IMR-90 (cell line): ENCODE results near the gene TRA2A. TPM values are rescaled to one million over a fixed set of nuclear protein-coding genes. Genes with fewer than 3 reads are reported as not detected.

ENCODE experiments used
- ATAC-seq: fragments of 200-7000 bp; cut with Tn5 transposase; 2 replicates; pipeline ENCODE4 v1.9.1; 2020; ENCODE audit warnings: low read depth, mild to moderate bottlenecking, moderate library complexity
- BruUV-seq: library from RNA; stranded (reverse); fragments of 400-500 nt; replicated peaks from 2 replicates; lab custom pipeline; 2021; lab: Mats Ljungman, UMichigan
- CTCF ChIA-PET: fragments of 300-600 bp; formaldehyde crosslinking; extraction: SDS; loops from one replicate; lab custom pipeline; 2021; ENCODE audit warnings: antibody characterized with exemption; lab: Yijun Ruan, JAX
- POLR2A ChIA-PET: fragments of 300-600 bp; sonication (Branson Sonifier 250); formaldehyde crosslinking; loops from one replicate; lab custom pipeline; 2022; ENCODE audit warnings: antibody characterized with exemption; ENCODE audit not compliant: unreplicated experiment; lab: Charles Lee
- DNase-seq: peaks from one replicate; pipeline ENCODE4 v3.0.0; 2013
- H2AFZ ChIP-seq: replicated peaks from 2 replicates; pipeline ENCODE3; 2013; ENCODE audit warnings: low read length, mild to moderate bottlenecking; ENCODE audit not compliant: poor library complexity
- H2AK5ac ChIP-seq: 2 replicates; pipeline ENCODE4 v1.6.1; 2013; ENCODE audit warnings: low read depth, low read length, inconsistent platforms
- H2AK9ac ChIP-seq: replicated peaks from 2 replicates; pipeline ENCODE3; 2013; ENCODE audit warnings: mild to moderate bottlenecking, low read depth, low read length, moderate library complexity; ENCODE audit not compliant: poor library complexity
- H2BK120ac ChIP-seq: 2 replicates; pipeline ENCODE4 v1.6.1; 2013; ENCODE audit warnings: low read depth, low read length, inconsistent platforms
- H2BK15ac ChIP-seq: 3 replicates; pipeline ENCODE4 v1.6.1; 2013; ENCODE audit warnings: low read depth, low read length, inconsistent platforms
- H2BK20ac ChIP-seq: 2 replicates; pipeline ENCODE4 v1.6.1; 2013; ENCODE audit warnings: low read depth, mild to moderate bottlenecking, inconsistent platforms, low read length, moderate library complexity
- H2BK5ac ChIP-seq: 2 replicates; pipeline ENCODE4 v1.6.1; 2013; ENCODE audit warnings: mild to moderate bottlenecking, low read depth, low read length, inconsistent platforms; ENCODE audit not compliant: poor library complexity, severe bottlenecking
- H3K14ac ChIP-seq: replicated peaks from 2 replicates; pipeline ENCODE4 v1.6.1; 2013; ENCODE audit warnings: low read depth, low read length, inconsistent platforms
- H3K18ac ChIP-seq: 2 replicates; pipeline ENCODE4 v1.6.1; 2013; ENCODE audit warnings: low read depth, low read length, control low read depth
- H3K23ac ChIP-seq: 2 replicates; pipeline ENCODE4 v1.6.1; 2013; ENCODE audit warnings: low read depth, low read length, inconsistent platforms
- H3K27ac ChIP-seq: 2 replicates; pipeline ENCODE4 v1.5.1; 2013; ENCODE audit warnings: mild to moderate bottlenecking, control low read depth, low read length; ENCODE audit not compliant: insufficient read depth
- H3K27me3 ChIP-seq: 2 replicates; pipeline ENCODE4 v1.6.1; 2013; ENCODE audit warnings: low read length; ENCODE audit not compliant: control insufficient read depth, insufficient read depth
- H3K36me3 ChIP-seq: 2 replicates; pipeline ENCODE4 v1.6.1; 2013; ENCODE audit warnings: low read length, mixed read lengths; ENCODE audit not compliant: control insufficient read depth, insufficient read depth
- H3K4ac ChIP-seq: 2 replicates; pipeline ENCODE4 v1.6.1; 2013; ENCODE audit warnings: low read depth, low read length, inconsistent platforms
- H3K4me1 ChIP-seq: 2 replicates; pipeline ENCODE4 v1.6.1; 2013; ENCODE audit warnings: low read length, mixed read lengths; ENCODE audit not compliant: control insufficient read depth, insufficient read depth
- H3K4me2 ChIP-seq: 2 replicates; pipeline ENCODE4 v1.6.1; 2013; ENCODE audit warnings: low read depth, mild to moderate bottlenecking, control low read depth, low read length, moderate library complexity
- H3K4me3 ChIP-seq: 2 replicates; pipeline ENCODE4 v1.5.1; 2013; ENCODE audit warnings: low read depth, mild to moderate bottlenecking, control low read depth, low read length, moderate library complexity; ENCODE audit not compliant: insufficient read depth
- H3K56ac ChIP-seq: 2 replicates; pipeline ENCODE4 v1.6.1; 2013; ENCODE audit warnings: low read length, inconsistent platforms; ENCODE audit not compliant: insufficient read depth; ENCODE audit errors: extremely low read depth
- H3K79me1 ChIP-seq, 2 experiments: 2 replicates each; pipeline ENCODE4 v1.6.1; 2013; ENCODE audit warnings: low read length in 2 of 2, inconsistent platforms in 1 of 2, low read depth in 1 of 2
- H3K9ac ChIP-seq: 2 replicates; pipeline ENCODE4 v1.6.1; 2013; ENCODE audit warnings: low read depth, low read length, control low read depth
- H3K9me1 ChIP-seq: 2 replicates; pipeline ENCODE4 v1.6.1; 2013; ENCODE audit warnings: low read length, inconsistent platforms; ENCODE audit not compliant: insufficient read depth
- H3K9me3 ChIP-seq: 2 replicates; pipeline ENCODE4 v1.6.1; 2013; ENCODE audit warnings: low read length; ENCODE audit not compliant: control insufficient read depth, insufficient read depth
- H4K20me1 ChIP-seq: 2 replicates; pipeline ENCODE4 v1.6.1; 2013; ENCODE audit warnings: low read length, inconsistent platforms; ENCODE audit not compliant: insufficient read depth
- H4K5ac ChIP-seq: 2 replicates; pipeline ENCODE4 v1.6.1; 2013; ENCODE audit warnings: mild to moderate bottlenecking, low read depth, low read length, control low read depth
- H4K8ac ChIP-seq, 2 experiments: 2 replicates each; pipeline ENCODE4 v1.6.1; 2013; ENCODE audit warnings: low read depth in 2 of 2, low read length in 2 of 2, control low read depth in 1 of 2, inconsistent platforms in 1 of 2
- H4K91ac ChIP-seq: 2 replicates; pipeline ENCODE4 v1.6.1; 2013; ENCODE audit warnings: low read depth, low read length, inconsistent platforms; ENCODE audit not compliant: insufficient read depth
- CEBPB ChIP-seq: IDR thresholded peaks from 2 replicates; pipeline ENCODE4 v1.6.1; 2012; ENCODE audit warnings: low read depth, low read length, improper control_type of control experiment
- CHD1 ChIP-seq: IDR thresholded peaks from 2 replicates; pipeline ENCODE4 v1.6.1; 2012; ENCODE audit warnings: low read depth, low read length, improper control_type of control experiment
- FOS ChIP-seq: fragments of 150-350 bp; IDR thresholded peaks from 2 replicates; pipeline ENCODE4 v1.6.1; 2016; ENCODE audit warnings: low read depth, low read length
- MAFK ChIP-seq: IDR thresholded peaks from 2 replicates; pipeline ENCODE4 v1.6.1; 2012; ENCODE audit warnings: low read depth, low read length, improper control_type of control experiment
- MAZ ChIP-seq: IDR thresholded peaks from 2 replicates; pipeline ENCODE4 v1.6.1; 2012; ENCODE audit warnings: low read depth, mild to moderate bottlenecking, low read length, improper control_type of control experiment, moderate library complexity, borderline replicate concordance
- MXI1 ChIP-seq: IDR thresholded peaks from 2 replicates; pipeline ENCODE4 v1.6.1; 2012; ENCODE audit warnings: low read depth, mild to moderate bottlenecking, low read length, moderate library complexity, borderline replicate concordance
- NFE2L2 ChIP-seq: fragments of 150-350 bp; IDR thresholded peaks from 2 replicates; pipeline ENCODE4 v1.6.1; 2016; ENCODE audit warnings: low read depth, mild to moderate bottlenecking, low read length
- RCOR1 ChIP-seq: IDR thresholded peaks from 2 replicates; pipeline ENCODE4 v1.6.1; 2012; ENCODE audit warnings: mild to moderate bottlenecking, low read length, improper control_type of control experiment; ENCODE audit not compliant: insufficient replicate concordance
- RFX5 ChIP-seq: IDR thresholded peaks from 2 replicates; pipeline ENCODE4 v1.8.0; 2012; ENCODE audit warnings: low read depth, mild to moderate bottlenecking, low read length, moderate library complexity
- SMC3 ChIP-seq: fragments of 150-350 bp; IDR thresholded peaks from 2 replicates; pipeline ENCODE4 v1.6.1; 2016; ENCODE audit warnings: low read depth, mild to moderate bottlenecking, antibody characterized with exemption, low read length, moderate library complexity
- WGBS, 2 experiments: methylation state at CpG; one replicate each; pipeline versions ENCODE4 v1.1.5 to v1.1.7; 2013; ENCODE audit warnings: missing lambda C conversion rate in 2 of 2; ENCODE audit not compliant: insufficient read length in 1 of 2; ENCODE audit errors: extremely low coverage in 2 of 2; 5-methylcytosine and 5-hydroxymethylcytosine counted together
- dilution Hi-C: fragments of 300-500 bp; cut with HindIII; formaldehyde crosslinking; loops from one replicate; pipeline ENCODE4 v1.14.3; 2018; ENCODE audit warnings: low sequenced_read_pairs; ENCODE audit not compliant: unreplicated experiment
- in situ Hi-C: fragments of 300-500 bp; cut with MboI; formaldehyde crosslinking; loops from 3 replicates; pipeline ENCODE4 v1.14.3; 2019; ENCODE audit warnings: low sequenced_read_pairs, inconsistent platforms, mixed read lengths
- intact Hi-C: fragments of 100-400 bp; cut with micrococcal nuclease; formaldehyde crosslinking; loops from 2 replicates; pipeline ENCODE4 v1.10.0; 2022
- polyA plus RNA-seq, 3 experiments: library from polyadenylated mRNA; depleted of rRNA; stranded (reverse); fragments of >200 nt; gene quantifications; 2 replicates each; pipeline ENCODE4 v1.2.3, GENCODE V29; 2012; ENCODE audit warnings: low replicate concordance in 1 of 3
- total RNA-seq: library from RNA; depleted of rRNA; stranded (reverse); fragments of >200 nt; gene quantifications from 2 replicates; pipeline ENCODE4 v1.2.3, GENCODE V29; 2012
- TF ChIP-seq, protein P1 (sequence below): fragments of 150-350 bp; IDR thresholded peaks from 2 replicates; pipeline ENCODE4 v1.6.1; 2017; ENCODE audit warnings: mild to moderate bottlenecking, antibody characterized with exemption, low read length, low read depth
- TF ChIP-seq, protein P2 (sequence below): conservative IDR thresholded peaks from 2 replicates; pipeline ENCODE4 v1.5.1; 2012; ENCODE audit warnings: mild to moderate bottlenecking, low read depth, low read length, improper control_type of control experiment
- TF ChIP-seq, protein P3 (sequence below): fragments of 150-350 bp; IDR thresholded peaks from 2 replicates; pipeline ENCODE4 v1.6.1; 2016; ENCODE audit warnings: low read depth, mild to moderate bottlenecking, low read length, moderate library complexity, borderline replicate concordance

Gene TRA2A
- total and polyA plus RNA-seq, 2 of the 4 experiments (the other 2 are of a cell fraction), result 44.3 to 77.3 TPM

DNA sequence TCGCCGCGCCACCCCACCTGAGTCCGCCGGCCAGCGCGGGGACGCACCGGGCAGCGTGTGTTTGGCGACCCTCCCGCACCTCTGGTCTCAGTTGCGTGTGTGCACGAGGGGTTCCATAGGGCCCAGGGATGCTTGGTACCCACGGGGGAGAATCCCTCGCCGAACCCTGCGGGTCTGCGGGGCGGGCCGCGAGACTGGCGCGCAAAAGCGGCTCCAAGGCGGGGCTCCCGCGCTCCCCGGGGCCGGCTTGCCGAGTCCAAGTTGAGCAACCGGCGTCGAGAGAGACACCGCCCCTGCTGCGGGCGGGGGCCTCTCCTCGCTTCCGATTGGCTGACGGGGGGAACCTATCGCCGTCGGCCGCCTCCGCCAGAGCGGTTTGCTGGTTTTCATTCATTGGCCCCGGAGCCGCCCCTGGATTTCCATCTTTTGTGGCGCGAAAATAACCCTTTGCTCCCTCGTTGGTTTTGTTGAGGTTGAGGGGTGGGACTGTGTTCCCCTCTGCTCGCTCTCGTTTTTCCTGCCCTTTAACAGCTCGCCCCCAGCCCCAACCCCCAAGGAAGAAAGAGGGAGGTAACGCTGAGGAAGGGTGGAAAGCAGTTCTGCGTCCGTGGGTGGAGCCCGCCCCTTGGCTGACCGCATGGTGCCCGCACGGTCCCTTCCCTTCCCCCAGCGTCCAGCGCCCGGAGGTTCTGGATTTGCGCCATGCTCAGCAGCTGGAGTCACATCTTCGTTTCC, 57.5 kb downstream of the TRA2A start:
- peak overlapping the region; percentile 81 for H3K27ac ChIP-seq
- peak; percentile 88 for TF ChIP-seq MAZ
- no peak for TF ChIP-seq NFE2L2
- TF ChIP-seq RCOR1, result no peak
- TF ChIP-seq, protein P1, sequence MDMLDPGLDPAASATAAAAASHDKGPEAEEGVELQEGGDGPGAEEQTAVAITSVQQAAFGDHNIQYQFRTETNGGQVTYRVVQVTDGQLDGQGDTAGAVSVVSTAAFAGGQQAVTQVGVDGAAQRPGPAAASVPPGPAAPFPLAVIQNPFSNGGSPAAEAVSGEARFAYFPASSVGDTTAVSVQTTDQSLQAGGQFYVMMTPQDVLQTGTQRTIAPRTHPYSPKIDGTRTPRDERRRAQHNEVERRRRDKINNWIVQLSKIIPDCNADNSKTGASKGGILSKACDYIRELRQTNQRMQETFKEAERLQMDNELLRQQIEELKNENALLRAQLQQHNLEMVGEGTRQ, result no peak
- no peak for TF ChIP-seq RFX5
- TF ChIP-seq FOS, result no peak
- TF ChIP-seq MAFK, result no peak; the same call in 1 of the 2 replicates
- TF ChIP-seq CHD1, result no peak
- peak; percentile 97 for TF ChIP-seq CEBPB
- TF ChIP-seq, protein P2, sequence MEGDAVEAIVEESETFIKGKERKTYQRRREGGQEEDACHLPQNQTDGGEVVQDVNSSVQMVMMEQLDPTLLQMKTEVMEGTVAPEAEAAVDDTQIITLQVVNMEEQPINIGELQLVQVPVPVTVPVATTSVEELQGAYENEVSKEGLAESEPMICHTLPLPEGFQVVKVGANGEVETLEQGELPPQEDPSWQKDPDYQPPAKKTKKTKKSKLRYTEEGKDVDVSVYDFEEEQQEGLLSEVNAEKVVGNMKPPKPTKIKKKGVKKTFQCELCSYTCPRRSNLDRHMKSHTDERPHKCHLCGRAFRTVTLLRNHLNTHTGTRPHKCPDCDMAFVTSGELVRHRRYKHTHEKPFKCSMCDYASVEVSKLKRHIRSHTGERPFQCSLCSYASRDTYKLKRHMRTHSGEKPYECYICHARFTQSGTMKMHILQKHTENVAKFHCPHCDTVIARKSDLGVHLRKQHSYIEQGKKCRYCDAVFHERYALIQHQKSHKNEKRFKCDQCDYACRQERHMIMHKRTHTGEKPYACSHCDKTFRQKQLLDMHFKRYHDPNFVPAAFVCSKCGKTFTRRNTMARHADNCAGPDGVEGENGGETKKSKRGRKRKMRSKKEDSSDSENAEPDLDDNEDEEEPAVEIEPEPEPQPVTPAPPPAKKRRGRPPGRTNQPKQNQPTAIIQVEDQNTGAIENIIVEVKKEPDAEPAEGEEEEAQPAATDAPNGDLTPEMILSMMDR, result no peak
- TF ChIP-seq, protein P3, sequence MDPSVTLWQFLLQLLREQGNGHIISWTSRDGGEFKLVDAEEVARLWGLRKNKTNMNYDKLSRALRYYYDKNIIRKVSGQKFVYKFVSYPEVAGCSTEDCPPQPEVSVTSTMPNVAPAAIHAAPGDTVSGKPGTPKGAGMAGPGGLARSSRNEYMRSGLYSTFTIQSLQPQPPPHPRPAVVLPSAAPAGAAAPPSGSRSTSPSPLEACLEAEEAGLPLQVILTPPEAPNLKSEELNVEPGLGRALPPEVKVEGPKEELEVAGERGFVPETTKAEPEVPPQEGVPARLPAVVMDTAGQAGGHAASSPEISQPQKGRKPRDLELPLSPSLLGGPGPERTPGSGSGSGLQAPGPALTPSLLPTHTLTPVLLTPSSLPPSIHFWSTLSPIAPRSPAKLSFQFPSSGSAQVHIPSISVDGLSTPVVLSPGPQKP, result no peak
- TF ChIP-seq MXI1, result peak; percentile 98
- no peak for TF ChIP-seq SMC3

More for the DNA sequence above, 57.5 kb downstream of the TRA2A start:
- ATAC-seq (peak; percentile 66), DNase-seq (peak; percentile 95)
- peak overlapping the region; percentile 75 for H3K9ac ChIP-seq
- H3K9me1 ChIP-seq, result no peaks in the 10 kb centered on the region
- H2AK5ac ChIP-seq, result peak overlapping the region; percentile 84; the same call in 1 of the 2 replicates
- peaks cover 0 to 18% of the 10 kb centered on the region in 2 experiments; a peak in 2 of 4 replicates for H3K79me1 ChIP-seq
- no peaks in the 10 kb centered on the region for H3K9me3 ChIP-seq
- peak overlapping the region; percentile 97 for H2AFZ ChIP-seq
- no peak overlapping the region for H4K5ac ChIP-seq
- H4K8ac ChIP-seq, result peak overlapping the region; percentile 75 to 85; a peak in 3 of 4 replicates
- peak overlapping the region; percentile 94 for H3K4me2 ChIP-seq
- no TSS peak for BruUV-seq
- 1% methylated on average over 16 of the region's 66 CpGs; no CpG with 5 or more reads in 1 of the 2 experiments for WGBS, 2 experiments
- CTCF ChIA-PET, result no interaction called here
- H2BK15ac ChIP-seq, result peak overlapping the region; percentile 90; the same call in 2 of the 3 replicates
- intact Hi-C loops, result loop anchor here (1.0 to 10.0 kb wide), 3 partner anchors 57 to 289 kb away; partner anchors contain the start of genes NUP42 and TRA2A
- no peak overlapping the region for H2BK20ac ChIP-seq
- H3K27me3 ChIP-seq, result no peaks in the 10 kb centered on the region
- peak overlapping the region; percentile 89 for H2BK5ac ChIP-seq
- no peaks in the 10 kb centered on the region for H4K20me1 ChIP-seq
- H3K4ac ChIP-seq, result peak overlapping the region; percentile 89
- H3K36me3 ChIP-seq, result no peaks in the 10 kb centered on the region
- no peak overlapping the region for H3K18ac ChIP-seq
- in situ Hi-C loops, result no loop called here
- dilution Hi-C loops, result no loop called here
- peak overlapping the region; percentile 80 for H3K14ac ChIP-seq
- H3K56ac ChIP-seq, result peak overlapping the region; percentile 96
- H2AK9ac ChIP-seq, result peak overlapping the region; percentile 92
- peaks cover 2% of the 10 kb centered on the region; the same call in 1 of the 2 replicates for H3K4me1 ChIP-seq
- peak overlapping the region; percentile 96 for H3K23ac ChIP-seq
- peak overlapping the region; percentile 89 for H4K91ac ChIP-seq
- POLR2A ChIA-PET, result interaction anchor here (0.7 kb wide), 1 partner anchor 49 kb away, joined by 4 read pairs; no protein-coding TSS in a partner anchor
- H3K4me3 ChIP-seq, result peak overlapping the region; percentile 83
- peak overlapping the region; percentile 86 for H2BK120ac ChIP-seq
